Erythroblast (primary cell): ENCODE results near the gene KMO.

ENCODE experiments used
- DNase-seq, 2 experiments: peaks; one replicate each; lab custom pipeline; 2025; lab: John Stamatoyannopoulos, UW
- GATA1 ChIP-seq: IDR thresholded peaks from 2 replicates; pipeline ENCODE4 v1.6.1; 2011; ENCODE audit warnings: low read depth, mild to moderate bottlenecking, control low read depth, low read length, moderate library complexity
- POLR2A ChIP-seq: IDR thresholded peaks from 2 replicates; pipeline ENCODE4 v1.6.1; 2011; ENCODE audit warnings: mild to moderate bottlenecking, low read length

The KMO gene

DNA sequence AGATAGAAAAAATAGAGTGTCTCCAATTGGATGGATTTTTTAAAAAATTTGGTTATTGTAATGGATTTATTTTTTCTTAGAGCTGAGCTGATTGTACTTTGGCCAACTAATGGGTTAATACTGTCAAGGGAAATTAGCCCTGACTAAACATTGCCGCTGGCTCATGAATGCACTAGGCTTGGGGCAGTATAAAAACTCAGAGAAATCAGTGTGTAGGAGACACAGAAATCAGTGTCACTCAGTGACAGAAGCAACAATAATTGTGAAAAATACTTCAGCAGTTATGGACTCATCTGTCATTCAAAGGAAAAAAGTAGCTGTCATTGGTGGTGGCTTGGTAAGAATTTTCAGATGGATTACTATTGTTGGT is at the start of gene KMO:
TSS of gene KMO (plus strand) at position 217 of the 370 bp plus-strand sequence. CDS start at position 284, 67 bp downstream.
- no peak for TF ChIP-seq POLR2A
- TF ChIP-seq GATA1: no peak
- peak; percentile 13 to 42 for DNase-seq

DNA sequence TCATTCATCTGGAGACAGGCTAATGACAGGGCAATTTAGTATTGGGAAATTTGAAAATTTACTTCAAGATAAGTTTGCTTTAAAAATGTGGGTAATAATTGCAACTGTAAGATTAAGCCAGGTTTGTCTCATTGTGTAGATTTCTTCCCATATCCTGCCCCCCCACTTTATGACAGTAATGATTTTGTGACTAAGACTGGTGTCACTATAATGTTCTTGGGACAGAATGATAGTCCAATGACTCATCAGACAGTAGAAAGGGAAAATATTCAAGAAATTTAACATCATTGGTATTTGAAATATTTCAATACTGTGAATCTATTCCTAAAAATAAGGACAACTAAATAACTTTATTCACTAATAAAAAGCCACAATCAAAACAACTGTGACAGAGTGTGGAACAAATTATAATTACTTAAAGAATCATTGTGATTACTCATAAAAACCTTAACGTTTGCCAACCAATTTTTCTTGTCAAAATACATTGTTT is 49.4 kb upstream of the KMO start:
- DNase-seq: peak in 1 of 2 experiments; percentile 6
- TF ChIP-seq POLR2A (no peak), GATA1 (no peak)

DNA sequence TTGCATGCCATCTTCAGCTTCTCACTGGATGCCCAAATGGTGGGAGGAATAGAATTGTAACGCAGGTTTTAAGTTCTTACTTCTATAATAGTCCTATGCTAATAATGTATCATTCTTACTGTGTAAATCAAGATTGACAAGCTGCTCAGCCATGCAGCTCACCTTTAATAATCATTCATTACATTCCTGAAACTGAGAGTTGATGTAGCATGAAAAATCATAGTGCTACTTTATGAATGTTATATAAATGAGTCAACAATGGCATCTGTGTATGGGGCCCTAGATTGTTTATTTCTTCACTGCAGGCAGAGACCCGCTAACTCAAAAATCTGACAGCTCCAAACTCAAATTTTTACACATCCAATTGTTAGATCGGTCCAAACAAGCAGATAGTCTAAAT is 47.0 kb upstream of the KMO start:
- TF ChIP-seq POLR2A (no peak), GATA1 (no peak)

DNA sequence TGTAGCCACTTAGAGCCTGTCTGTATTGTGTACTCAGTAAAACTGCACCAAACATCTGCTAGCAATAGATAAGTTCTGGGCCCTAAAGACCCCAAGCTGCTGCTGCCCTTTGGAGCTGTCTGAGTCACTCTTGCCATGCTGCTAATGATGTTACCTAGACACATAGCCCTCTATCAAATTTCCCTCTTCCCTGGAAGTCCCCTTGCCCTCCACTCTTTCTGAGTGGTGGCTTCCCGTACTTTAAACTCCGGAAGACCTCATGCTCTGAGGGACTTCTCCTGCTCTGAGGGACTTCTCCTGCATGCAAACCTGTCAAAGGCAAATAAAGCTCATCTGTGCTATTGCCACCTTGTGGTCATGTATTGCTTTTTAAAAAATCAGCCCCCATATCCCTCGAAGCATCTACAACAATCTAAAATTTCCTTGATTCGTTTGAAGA is 46.6 kb upstream of the KMO start:
- peak; percentile 34 to 46 for DNase-seq
- TF ChIP-seq GATA1 (no peak), POLR2A (no peak)

More for the DNA sequence above, 47.0 kb upstream of the KMO start:
- no peak for DNase-seq

DNA sequence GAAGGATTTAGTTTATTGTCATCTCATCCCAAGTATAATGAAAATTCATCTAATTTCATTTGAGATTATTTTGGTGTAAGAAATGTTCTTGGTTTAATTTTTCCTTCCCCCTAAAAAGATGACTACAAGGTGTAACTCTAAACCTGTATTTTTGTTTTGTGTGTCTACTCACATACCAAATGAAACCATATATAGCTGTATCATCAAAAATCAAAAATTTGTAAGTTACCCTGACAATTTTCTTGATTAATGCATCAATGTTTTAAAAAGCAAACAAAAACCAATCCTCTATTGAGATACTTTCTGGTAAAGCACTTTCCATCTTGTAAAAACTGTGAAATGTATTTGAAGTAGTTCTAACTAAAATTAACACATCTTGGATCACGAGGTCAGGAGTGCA is 43.4 kb upstream of the KMO start:
- TF ChIP-seq GATA1 (no peak), POLR2A (no peak)
- no peak for DNase-seq

DNA sequence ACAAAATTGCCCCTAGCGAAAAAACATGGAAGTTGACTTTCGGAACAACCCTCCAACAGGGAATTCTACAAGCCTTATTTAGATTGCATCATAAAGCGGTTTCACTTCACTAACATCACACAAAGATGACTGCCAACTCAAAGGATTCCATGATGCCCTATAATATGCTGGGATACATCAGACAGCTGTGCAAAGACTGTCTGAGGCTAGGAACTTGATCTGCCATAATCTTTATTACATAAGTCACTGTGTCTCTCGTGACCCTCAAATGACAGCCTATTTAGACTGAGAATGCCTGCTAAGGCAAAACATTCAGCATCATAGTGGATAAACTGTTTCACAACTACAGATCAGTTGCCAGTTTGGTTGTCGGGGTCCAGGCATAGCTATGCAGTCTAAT is 36.4 kb upstream of the KMO start:
- no peak for TF ChIP-seq POLR2A
- TF ChIP-seq GATA1: no peak
- no peak for DNase-seq

DNA sequence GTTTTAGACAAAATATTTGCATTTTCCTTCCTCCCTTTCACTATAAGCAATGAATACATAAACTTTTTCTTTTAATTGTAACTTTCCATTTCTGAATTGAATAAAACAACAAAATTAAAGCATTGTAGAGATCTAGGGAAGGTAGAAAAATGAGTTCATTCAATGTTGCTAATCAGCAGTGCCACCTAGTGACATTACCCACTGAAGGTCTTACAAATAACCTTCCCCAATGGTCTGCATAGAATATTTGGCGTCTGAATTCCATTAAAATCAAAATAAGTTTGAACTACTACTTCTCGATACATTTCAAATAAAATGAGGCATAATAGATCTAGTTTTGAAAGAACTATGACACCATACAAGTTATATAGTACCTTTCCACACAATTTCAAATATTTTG is 32.3 kb upstream of the KMO start:
- no peak for TF ChIP-seq POLR2A
- no peak for TF ChIP-seq GATA1
- DNase-seq: peak; percentile 20 to 37

DNA sequence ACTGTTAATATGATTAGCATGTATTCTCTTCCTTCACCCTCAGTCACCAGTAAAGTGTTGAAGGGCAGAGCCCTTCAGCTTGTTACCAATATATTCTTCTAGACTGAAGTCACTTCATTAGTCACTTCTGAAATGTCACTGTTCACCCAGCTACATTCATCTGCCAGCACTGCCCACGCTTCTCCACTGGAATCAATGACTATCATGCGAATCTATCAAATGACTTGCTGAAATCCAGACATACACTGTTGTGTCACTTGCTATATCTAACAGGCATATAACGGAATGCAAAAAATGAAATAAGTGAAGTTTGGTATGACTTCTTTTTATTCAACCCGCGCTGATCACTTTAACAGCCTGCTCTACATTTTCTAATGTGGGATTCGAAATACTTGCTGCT is 28.7 kb upstream of the KMO start:
- TF ChIP-seq GATA1: no peak
- no peak for TF ChIP-seq POLR2A
- no peak for DNase-seq

DNA sequence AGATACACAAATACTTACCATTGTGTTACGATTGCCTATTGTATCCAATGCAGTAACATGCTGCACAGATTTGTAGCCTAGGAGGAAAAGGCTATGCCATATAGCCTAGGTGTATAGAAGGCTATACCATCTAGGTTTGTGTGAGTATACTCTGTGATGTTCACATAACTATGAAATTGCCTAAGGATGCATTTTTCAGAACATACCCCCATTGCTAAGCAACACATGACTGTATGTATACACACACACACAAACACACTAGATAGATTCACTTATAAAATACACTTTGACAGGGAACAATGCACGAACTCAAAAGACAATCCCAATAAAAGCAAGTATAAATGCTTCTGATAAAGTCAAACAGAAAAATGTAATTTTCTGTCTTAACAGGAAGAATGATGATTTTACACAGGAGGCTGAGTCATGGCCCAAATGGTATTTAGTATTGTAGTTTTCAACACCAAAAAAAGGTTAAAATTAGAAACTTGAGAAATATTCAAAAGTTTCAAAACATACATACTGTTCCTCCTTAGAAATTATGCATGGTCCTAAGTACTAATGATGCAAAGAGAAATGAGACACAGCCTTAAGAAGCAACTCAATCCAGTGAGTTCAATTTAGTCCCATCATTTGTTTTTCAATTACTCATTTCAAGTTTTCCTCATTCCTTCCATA is 24.9 kb upstream of the KMO start:
- no peak for DNase-seq
- TF ChIP-seq GATA1: no peak
- no peak for TF ChIP-seq POLR2A

DNA sequence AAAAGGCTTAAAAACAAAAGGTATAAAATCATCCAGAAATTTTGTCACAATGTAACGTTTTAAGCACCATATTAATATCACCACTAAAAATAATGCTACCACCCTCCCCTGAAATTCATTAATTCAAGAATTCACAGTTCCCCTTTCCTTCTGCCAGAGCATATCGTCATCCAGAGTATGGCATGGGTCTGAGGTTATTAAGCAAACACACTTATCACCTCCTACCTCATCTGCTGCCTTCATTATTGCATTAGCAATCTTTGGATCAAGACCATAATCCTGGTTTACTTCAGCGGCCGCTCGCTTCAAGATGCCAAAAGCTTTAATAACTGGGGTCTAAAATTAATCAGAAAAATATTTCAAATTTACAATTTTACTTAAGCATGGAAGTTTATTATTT is 18.8 kb upstream of the KMO start:
- DNase-seq: no peak
- no peak for TF ChIP-seq POLR2A
- no peak for TF ChIP-seq GATA1

DNA sequence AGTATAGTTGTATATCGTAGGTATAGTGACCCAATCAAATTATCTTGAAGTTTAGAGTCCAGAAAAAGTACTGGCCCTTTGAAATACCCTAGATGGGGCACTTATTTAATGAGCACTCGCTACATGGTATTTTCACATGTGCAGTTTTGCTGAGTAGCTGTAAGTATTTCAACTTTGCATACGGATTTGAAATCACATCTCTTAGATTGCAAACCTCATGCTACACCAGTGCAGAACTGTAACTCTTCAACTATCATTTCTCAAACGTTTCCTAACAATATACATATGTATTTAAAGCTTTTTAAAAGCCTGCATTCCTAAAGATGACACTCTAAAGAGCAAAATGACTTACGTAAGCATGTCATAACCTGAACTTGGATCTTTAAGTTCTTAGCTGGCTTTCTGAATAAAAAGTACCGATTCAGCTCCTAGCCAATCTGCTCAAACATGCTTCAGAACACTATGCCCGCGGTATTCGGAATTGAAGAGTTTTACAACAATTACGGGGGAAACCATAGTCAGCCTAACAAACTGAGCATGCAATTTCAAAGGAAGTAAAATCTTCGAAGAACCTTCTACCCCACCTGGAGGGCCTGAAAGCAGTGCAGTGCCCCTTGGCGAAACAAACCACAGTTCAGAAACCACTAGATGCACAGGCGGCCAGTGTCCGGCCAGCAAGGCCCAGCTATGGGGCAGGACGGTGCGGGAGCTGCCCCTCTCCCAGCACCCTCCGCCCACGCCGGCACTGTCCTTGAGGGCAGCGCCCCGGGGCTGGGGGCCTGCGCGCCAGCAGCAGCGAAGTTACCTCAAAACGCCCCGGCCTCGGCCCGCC is 13.5 kb upstream of the KMO start:
- peak; percentile 63 to 71 for DNase-seq
- TF ChIP-seq POLR2A (no peak), GATA1 (no peak)

DNA sequence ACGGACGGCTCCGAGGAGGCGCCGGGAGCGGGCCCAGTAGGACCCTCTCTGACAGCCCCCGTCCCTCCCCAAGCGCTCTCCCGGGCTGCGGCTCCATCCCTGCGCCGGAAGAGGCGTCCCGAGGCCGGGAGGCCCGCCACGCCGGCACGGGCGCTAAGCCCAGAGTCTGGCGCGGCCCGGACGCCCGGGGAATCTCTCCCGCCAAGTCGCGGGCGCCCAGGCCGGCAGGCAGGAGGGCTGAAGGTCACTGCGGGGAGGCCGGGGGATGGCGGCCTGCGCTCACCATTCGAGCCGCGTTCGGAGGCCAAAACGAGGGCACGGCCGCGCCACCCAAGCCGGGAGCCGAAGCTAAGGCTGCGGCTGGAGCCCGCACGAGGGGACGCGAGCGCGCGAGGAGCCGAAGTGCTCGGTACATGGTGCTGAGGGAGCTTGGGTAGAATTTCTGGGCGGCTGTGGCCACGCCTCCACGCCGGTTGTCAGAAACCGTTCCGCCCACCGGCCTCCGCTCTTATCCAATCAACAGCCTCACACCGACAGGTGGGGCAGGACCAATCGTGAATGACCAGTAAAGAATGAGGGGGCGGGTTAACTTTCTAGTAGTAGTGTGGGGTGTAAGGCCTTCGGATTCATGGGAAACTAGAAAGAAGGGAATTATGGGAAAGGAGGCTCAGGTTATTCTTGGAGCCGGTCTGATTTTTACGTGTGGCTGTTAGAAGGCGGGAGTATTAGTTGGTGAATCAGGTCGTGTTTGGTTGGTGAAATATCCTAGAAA is 12.7 kb upstream of the KMO start, which contains the start of gene FH:
TSS of gene FH (minus strand) at position 448 of the 772 bp plus-strand sequence. CDS start at position 415, 33 bp downstream.
- DNase-seq: peak; percentile 96 to 97

DNA sequence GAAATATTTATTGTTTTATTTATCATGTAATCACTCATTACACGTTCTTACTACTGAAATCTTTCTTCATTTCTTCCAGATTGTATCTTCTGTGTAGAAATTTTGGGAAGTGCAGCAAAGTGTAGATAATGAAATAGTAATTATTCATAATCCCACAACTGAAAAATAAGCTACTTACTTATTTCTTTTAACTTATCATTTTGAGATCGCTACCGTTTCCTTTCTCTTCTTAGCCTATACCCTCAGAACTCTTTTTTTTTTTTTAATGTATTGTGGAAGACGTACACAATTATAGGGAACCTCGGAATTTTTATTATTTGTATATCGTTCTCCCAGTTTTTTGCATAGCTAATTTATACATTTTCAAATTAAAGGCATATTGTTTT is 12.1 kb upstream of the KMO start:
- DNase-seq: no peak
- TF ChIP-seq GATA1 (no peak), POLR2A (no peak)

More for the DNA sequence above, 12.7 kb upstream of the KMO start, which contains the start of gene FH:
- no peak for TF ChIP-seq GATA1
- peak; percentile 89 for TF ChIP-seq POLR2A

DNA sequence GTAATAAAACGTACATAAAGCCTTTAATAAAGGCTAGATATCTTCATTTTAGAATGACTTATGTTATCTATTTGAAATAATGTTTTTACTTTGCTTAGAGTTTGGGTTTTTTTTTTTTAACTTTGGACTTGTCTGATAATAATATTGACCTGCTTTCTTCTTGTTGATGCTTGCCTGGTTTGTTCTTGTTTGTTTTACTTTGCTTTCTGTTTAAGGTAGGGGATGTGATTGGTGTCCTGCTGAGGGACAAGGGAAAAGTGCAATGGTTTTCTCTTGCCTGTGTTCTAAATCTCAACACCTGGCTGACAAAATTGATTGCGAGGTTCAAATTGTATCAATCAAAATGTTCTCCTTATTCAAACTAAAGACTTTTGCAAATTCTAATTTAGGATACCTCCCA is 10.5 kb upstream of the KMO start:
- no peak for DNase-seq
- no peak for TF ChIP-seq POLR2A

DNA sequence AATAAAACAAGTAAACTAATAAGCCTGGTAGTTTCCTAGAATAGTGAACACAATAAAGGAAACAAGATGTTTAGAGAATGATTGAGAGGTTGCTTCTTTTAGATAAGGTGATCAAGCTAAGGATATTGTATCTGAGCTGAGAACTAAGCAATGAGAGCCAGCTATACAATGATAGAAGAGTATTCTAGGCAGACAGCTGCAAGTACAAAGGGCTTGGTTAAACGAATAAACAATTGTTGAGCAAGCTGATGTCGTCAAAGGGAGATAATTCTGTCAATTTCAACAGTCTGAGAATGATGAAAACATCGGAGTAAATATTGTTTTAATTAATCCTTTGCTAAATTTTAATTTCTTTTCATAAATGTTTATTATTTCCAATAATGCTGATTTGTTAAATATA is 7.2 kb upstream of the KMO start:
- TF ChIP-seq POLR2A (no peak), GATA1 (no peak)
- no peak for DNase-seq
